Stomach (tissue), 4 donors: Measurements from ENCODE around the gene GBX2.

Experiments used
- EP300 ChIP-seq: sonication (generic); formaldehyde crosslinking; IDR thresholded peaks from one replicate; pipeline ENCODE4 v1.6.1; 2017; ENCODE audit warnings: antibody characterized with exemption
- POLR2A ChIP-seq, 4 donors: fragments of 450-650 bp; IDR thresholded peaks; one replicate each; pipeline ENCODE4 v1.6.1; 2016; ENCODE audit warnings: antibody characterized with exemption in 4 of 4, control low read depth in 2 of 4, mild to moderate bottlenecking in 1 of 4, moderate library complexity in 1 of 4

GRCh38 chr2:236176417-236176816 lies 8.2 kb upstream of the GBX2 start:
- TF ChIP-seq EP300 = no peak
- TF ChIP-seq POLR2A (IDR thresholded peaks at IDR 0.05) = no peak
